Measurements from ENCODE around the gene GNAO1.

DNA sequence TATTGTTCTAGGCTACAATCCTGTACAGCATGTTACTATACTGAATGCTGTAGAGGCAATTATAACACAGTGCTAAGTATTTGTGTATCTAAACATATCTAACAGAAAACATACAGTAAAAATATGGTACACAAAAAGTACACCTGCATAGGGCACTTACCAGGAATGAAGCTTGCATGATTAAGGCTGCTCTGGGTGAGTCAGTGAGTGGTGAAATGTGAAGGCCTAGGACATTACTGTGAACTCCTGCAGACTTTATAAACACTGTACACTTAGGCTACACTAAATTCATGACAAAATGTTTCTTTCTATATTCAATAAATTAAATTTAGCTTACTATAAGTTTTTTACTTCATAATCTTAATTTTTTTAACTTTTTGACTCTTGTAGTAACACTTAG is 196.9 kb downstream of the GNAO1 start:
- TF ChIP-seq, protein P1, sequence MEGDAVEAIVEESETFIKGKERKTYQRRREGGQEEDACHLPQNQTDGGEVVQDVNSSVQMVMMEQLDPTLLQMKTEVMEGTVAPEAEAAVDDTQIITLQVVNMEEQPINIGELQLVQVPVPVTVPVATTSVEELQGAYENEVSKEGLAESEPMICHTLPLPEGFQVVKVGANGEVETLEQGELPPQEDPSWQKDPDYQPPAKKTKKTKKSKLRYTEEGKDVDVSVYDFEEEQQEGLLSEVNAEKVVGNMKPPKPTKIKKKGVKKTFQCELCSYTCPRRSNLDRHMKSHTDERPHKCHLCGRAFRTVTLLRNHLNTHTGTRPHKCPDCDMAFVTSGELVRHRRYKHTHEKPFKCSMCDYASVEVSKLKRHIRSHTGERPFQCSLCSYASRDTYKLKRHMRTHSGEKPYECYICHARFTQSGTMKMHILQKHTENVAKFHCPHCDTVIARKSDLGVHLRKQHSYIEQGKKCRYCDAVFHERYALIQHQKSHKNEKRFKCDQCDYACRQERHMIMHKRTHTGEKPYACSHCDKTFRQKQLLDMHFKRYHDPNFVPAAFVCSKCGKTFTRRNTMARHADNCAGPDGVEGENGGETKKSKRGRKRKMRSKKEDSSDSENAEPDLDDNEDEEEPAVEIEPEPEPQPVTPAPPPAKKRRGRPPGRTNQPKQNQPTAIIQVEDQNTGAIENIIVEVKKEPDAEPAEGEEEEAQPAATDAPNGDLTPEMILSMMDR (conservative IDR thresholded peaks at IDR 0.05 in 1 of 2, IDR thresholded peaks at IDR 0.05 in 1 of 2; ENCODE audit: extremely low read depth in 1 of 2, insufficient read depth in 1 of 2, low read depth in 1 of 2, low read length in 2 of 2): no peak
- no peak for TF ChIP-seq EZH2 (IDR thresholded peaks at IDR 0.05; ENCODE audit: borderline replicate concordance, low read length)
